ENCODE results near the gene PRKCB.

The PRKCB gene

DNA sequence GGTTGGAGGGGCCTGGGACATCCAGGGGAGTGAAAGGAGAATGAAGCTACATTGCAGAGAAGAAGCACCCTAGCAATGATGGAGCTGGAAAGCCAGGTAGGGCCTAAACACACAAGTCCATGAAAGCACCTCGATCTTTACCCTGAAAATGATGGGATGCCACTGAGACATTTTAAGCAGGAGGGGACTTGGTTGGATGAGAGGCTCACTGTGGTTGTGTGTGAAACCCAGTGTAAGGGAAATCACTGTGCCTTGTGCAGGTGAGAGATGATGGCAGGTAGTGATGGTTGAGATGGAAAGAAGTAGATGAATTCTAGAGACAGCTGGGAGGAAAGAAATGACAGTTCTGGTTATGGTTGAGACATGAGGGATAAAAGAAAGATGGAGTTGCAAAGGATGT, 287.5 kb downstream of the PRKCB start:
- no peak for TF ChIP-seq CTCF (IDR thresholded peaks at IDR 0.05; ENCODE audit: borderline replicate concordance, control extremely low read depth, extremely low read depth, insufficient read depth, missing control alignments)
- DNase-seq (ENCODE audit: low spot score), result no peak
- in situ Hi-C loops (cut with MboI; ENCODE audit: low sequenced_read_pairs, unreplicated experiment), result no loop called here

GRCh38 chr16:24124291-24124690, 288.5 kb downstream of the PRKCB start:
- in situ Hi-C loops (cut with MboI; ENCODE audit: low sequenced_read_pairs, unreplicated experiment), result no loop called here
- TF ChIP-seq CTCF (IDR thresholded peaks at IDR 0.05; ENCODE audit: borderline replicate concordance, control extremely low read depth, extremely low read depth, insufficient read depth, missing control alignments), result no peak

DNA sequence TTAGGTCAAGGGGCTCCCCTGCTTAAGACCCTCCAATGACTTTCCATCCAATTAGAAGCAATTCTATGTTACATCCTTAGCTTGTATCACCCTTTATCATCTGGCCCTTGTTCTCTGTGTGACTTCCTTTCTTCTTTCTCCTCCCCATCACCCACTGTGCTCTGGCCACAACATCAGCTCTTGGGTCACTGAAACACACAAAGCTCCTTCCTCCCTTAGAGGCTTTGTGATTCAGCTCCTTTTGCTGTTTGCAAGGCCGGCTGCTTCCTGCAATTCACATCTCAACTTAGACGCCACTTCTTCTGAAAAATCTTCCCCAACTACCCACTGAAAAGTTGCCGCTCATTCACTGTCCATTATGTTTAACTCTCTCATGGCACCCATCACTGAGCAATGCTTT, 289.4 kb downstream of the PRKCB start:
- in situ Hi-C loops (cut with MboI; ENCODE audit: low sequenced_read_pairs, unreplicated experiment), result no loop called here
- no peak for DNase-seq (ENCODE audit: low spot score)
- TF ChIP-seq CTCF (IDR thresholded peaks at IDR 0.05; ENCODE audit: borderline replicate concordance, control extremely low read depth, extremely low read depth, insufficient read depth, missing control alignments), result no peak

More at GRCh38 chr16:24124291-24124690, 288.5 kb downstream of the PRKCB start:
- DNase-seq (ENCODE audit: low spot score), result no peak

- no peak for TF ChIP-seq CTCF (IDR thresholded peaks at IDR 0.05; ENCODE audit: borderline replicate concordance, control extremely low read depth, extremely low read depth, insufficient read depth, missing control alignments)
- no peak for DNase-seq (ENCODE audit: low spot score)
- in situ Hi-C loops (cut with MboI; ENCODE audit: low sequenced_read_pairs, unreplicated experiment), result no loop called here
Observed at GRCh38 chr16:24129412-24129918, 293.7 kb downstream of the PRKCB start.

DNA sequence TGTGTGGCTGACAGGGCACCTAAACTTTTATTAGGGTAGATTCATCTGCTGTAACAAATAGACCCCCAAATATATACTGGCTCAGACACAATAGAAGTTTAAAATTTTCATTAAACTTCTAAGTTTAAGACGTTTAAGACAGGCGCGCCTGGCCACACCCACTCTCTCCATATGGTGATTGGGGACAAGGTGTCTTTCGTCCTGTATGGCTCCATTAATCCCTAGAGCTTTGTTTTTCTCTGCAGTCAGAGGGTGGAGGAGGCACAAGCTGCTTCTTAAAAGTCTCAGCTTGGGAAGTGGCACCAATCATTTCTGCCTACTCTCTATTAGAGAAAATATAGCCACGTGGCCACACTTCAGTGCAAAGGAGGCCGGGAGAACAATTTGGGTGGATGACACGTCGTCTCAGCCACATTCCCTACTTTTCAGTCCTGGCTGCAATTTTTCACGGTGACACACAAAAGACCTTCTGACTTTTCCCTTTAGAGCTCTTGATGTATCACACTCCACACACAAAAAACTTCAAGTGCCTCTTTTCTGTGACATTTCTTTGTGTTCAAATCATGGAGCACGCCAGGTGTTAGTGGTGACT, 294.8 kb downstream of the PRKCB start:
- DNase-seq (ENCODE audit: low spot score), result no peak
- in situ Hi-C loops (cut with MboI; ENCODE audit: low sequenced_read_pairs, unreplicated experiment), result no loop called here
- TF ChIP-seq CTCF (IDR thresholded peaks at IDR 0.05; ENCODE audit: borderline replicate concordance, control extremely low read depth, extremely low read depth, insufficient read depth, missing control alignments), result no peak

DNA sequence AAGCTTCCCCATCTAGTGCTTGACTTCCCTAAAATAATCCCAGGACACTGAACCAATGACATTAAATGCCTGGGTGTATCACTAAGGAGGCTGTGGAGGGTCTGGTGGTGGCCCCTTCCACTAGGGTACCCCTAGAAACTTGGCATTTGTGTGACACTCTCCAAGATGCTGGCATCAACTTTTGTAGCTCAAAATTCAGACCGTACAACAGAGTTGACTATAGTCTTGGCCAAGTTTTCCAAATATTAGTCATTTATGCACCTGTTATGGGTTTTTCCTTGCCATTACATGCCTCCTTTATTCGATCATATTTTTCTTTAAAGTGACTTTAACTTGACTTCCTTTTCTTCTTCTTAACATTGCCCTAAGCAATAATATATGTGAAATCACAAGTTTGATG, 295.5 kb downstream of the PRKCB start:
- in situ Hi-C loops (cut with MboI; ENCODE audit: low sequenced_read_pairs, unreplicated experiment), result no loop called here
- no peak for TF ChIP-seq CTCF (IDR thresholded peaks at IDR 0.05; ENCODE audit: borderline replicate concordance, control extremely low read depth, extremely low read depth, insufficient read depth, missing control alignments)
- no peak for DNase-seq (ENCODE audit: low spot score)
